ENCODE data around the gene GNA14. TPM values are rescaled to one million over a fixed set of nuclear protein-coding genes. Genes with fewer than 3 reads are reported as not detected.

The GNA14 gene
- polyA plus RNA-seq, 3 donors = 0.04 TPM; not detected in 2

DNA sequence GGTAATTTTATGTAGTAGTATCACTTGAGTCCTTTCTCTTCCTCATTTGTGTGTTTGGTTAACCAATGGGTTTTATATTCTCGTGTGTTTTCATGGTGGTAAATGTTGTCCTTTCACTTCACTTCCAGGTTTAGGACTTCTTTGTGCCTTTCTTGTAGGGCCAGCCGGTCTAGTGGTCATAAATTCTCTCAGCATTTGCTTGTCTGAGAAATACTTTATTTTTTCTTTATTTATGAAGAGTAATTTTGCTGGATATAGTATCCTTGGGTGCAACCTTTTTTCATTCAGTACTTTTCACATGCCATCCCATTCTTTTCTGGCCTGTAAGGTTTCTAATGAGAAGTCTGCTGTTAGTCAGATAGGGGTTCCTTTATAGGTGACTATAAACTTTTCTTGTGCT lies 107.1 kb downstream of the GNA14 start:
- Mint-ChIP-seq H3K27ac (no peak overlapping the region), H3K9me3 (peaks cover 21 to 32% (median 28%) of the 10 kb centered on the region in 7 donors), H3K4me1 (no peaks in the 10 kb centered on the region), H3K27me3 (ENCODE audit: low read depth in 3 of 3) (peaks cover 0 to 1% (median 0%) of the 10 kb centered on the region in 3 donors), H3K36me3 (no peaks in the 10 kb centered on the region), H3K4me3 (no peak overlapping the region)
- Histone ChIP-seq H3K9ac (ENCODE audit: insufficient read depth, low read length, poor library complexity, severe bottlenecking) (no peak overlapping the region), H3K27ac (ENCODE audit: low read depth in 1 of 2, low read length in 2 of 2) (no peak overlapping the region), H3K4me1 (ENCODE audit: control insufficient read depth in 1 of 2, insufficient read depth in 2 of 2, low read length in 2 of 2) (no peaks in the 10 kb centered on the region), H3K4me3 (replicated peaks in 1 of 3; ENCODE audit: low read depth in 2 of 3, low read length in 3 of 3) (no peak overlapping the region), H3K27me3 (ENCODE audit: control insufficient read depth in 2 of 2, insufficient read depth in 2 of 2, low read length in 2 of 2) (no peaks in the 10 kb centered on the region), H3K79me2 (ENCODE audit: insufficient read depth, low read length) (no peaks in the 10 kb centered on the region), H2AFZ (ENCODE audit: insufficient read depth, low read depth, low read length, poor library complexity, severe bottlenecking) (no peak overlapping the region), H3K36me3 (replicated peaks in 1 of 2; ENCODE audit: control insufficient read depth in 1 of 2, insufficient read depth in 2 of 2, low read length in 2 of 2) (no peaks in the 10 kb centered on the region), H4K20me1 (ENCODE audit: insufficient read depth, low read length) (no peaks in the 10 kb centered on the region), H3K9me3 (replicated peaks in 1 of 2; ENCODE audit: control insufficient read depth in 1 of 2, insufficient read depth in 1 of 2, low read length in 2 of 2) (peaks cover 16 to 26% of the 10 kb centered on the region in 2 donors), H3K4me2 (replicated peaks; ENCODE audit: extremely low read depth, low read length, poor library complexity, severe bottlenecking) (no peak overlapping the region)
- WGBS (ENCODE audit: insufficient coverage) = no CpG with 5 or more reads among the region's 2 CpGs
- DNase-seq = no peak
- intact Hi-C loops (cut with micrococcal nuclease) = no loop called here
- TF ChIP-seq, protein P1, sequence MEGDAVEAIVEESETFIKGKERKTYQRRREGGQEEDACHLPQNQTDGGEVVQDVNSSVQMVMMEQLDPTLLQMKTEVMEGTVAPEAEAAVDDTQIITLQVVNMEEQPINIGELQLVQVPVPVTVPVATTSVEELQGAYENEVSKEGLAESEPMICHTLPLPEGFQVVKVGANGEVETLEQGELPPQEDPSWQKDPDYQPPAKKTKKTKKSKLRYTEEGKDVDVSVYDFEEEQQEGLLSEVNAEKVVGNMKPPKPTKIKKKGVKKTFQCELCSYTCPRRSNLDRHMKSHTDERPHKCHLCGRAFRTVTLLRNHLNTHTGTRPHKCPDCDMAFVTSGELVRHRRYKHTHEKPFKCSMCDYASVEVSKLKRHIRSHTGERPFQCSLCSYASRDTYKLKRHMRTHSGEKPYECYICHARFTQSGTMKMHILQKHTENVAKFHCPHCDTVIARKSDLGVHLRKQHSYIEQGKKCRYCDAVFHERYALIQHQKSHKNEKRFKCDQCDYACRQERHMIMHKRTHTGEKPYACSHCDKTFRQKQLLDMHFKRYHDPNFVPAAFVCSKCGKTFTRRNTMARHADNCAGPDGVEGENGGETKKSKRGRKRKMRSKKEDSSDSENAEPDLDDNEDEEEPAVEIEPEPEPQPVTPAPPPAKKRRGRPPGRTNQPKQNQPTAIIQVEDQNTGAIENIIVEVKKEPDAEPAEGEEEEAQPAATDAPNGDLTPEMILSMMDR (IDR thresholded peaks at IDR 0.05) = no peak

DNA sequence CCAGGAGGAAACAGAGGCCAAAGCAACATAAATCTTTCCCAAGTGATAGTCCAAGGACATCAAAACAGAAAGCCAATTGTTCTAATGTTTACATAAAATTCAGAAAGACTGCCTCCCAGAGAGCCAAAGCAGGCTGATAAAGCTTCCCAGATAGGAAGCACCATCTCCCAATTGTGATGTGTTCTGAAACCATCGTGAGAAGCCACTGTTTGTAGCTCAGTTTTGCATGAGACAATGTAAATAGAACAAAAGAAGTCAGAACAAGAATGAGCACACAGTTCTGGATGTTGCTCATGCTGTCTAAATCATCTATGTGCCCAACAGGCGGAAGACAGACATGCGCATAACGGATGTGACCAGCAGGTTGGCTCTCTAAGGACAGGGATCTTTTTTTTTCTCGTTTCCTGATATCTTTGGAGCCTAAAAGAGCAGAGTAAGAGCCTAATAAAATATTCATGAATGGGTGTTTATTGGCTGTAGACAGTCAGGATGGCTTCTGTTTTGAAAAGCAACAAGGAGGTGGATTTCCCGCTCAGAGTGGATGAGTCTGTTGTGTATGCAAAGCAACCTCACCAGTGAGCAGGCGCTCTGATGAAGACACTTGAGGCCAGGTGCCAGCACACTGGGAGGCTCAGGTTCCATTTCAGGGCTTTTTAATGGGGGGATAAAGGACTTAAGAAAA lies 113.6 kb downstream of the GNA14 start:
- Histone ChIP-seq H3K9ac (ENCODE audit: insufficient read depth, low read length, poor library complexity, severe bottlenecking) (no peak overlapping the region), H3K4me3 (replicated peaks in 1 of 3; ENCODE audit: low read depth in 2 of 3, low read length in 3 of 3) (no peak overlapping the region), H3K27me3 (ENCODE audit: control insufficient read depth in 2 of 2, insufficient read depth in 2 of 2, low read length in 2 of 2) (no peaks in the 10 kb centered on the region), H3K79me2 (ENCODE audit: insufficient read depth, low read length) (no peaks in the 10 kb centered on the region), H4K20me1 (ENCODE audit: insufficient read depth, low read length) (no peaks in the 10 kb centered on the region), H3K36me3 (replicated peaks in 1 of 2; ENCODE audit: control insufficient read depth in 1 of 2, insufficient read depth in 2 of 2, low read length in 2 of 2) (no peaks in the 10 kb centered on the region), H3K27ac (ENCODE audit: low read depth in 1 of 2, low read length in 2 of 2) (no peak overlapping the region), H3K4me2 (replicated peaks; ENCODE audit: extremely low read depth, low read length, poor library complexity, severe bottlenecking) (no peak overlapping the region), H2AFZ (ENCODE audit: insufficient read depth, low read depth, low read length, poor library complexity, severe bottlenecking) (no peak overlapping the region), H3K4me1 (ENCODE audit: control insufficient read depth in 1 of 2, insufficient read depth in 2 of 2, low read length in 2 of 2) (no peaks in the 10 kb centered on the region), H3K9me3 (replicated peaks in 1 of 2; ENCODE audit: control insufficient read depth in 1 of 2, insufficient read depth in 1 of 2, low read length in 2 of 2) (peaks cover 0 to 2% of the 10 kb centered on the region in 2 donors)
- WGBS (ENCODE audit: insufficient coverage) = 95% methylated on average over 6 of the region's 7 CpGs
- intact Hi-C loops (cut with micrococcal nuclease) = no loop called here
- Mint-ChIP-seq H3K4me1 (no peaks in the 10 kb centered on the region), H3K27ac (no peak overlapping the region), H3K4me3 (no peak overlapping the region), H3K36me3 (no peaks in the 10 kb centered on the region), H3K9me3 (peaks cover 0 to 4% (median 2%) of the 10 kb centered on the region in 7 donors), H3K27me3 (ENCODE audit: low read depth in 3 of 3) (peaks cover 0 to 5% (median 1%) of the 10 kb centered on the region in 3 donors)
- TF ChIP-seq, protein P1 (IDR thresholded peaks at IDR 0.05) = no peak
- no peak for DNase-seq
